Measurements from ENCODE around the gene AATK.

DNA sequence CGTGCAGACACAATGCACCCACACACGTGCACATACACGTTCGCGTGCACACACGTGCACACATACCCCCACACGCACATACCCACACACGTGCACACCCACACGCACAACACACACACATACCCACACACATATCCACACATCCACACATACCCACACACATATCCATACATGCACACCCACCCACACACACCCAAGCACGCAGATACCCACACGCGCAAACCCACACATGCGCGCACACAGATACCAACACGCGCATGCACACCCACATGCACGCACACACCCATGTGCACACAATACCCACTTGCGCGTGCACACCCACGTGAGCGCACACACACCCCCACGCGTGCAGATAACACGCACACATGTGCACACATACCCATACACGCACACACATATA, 27.5 kb downstream of the AATK start:
- TF ChIP-seq, protein P1, sequence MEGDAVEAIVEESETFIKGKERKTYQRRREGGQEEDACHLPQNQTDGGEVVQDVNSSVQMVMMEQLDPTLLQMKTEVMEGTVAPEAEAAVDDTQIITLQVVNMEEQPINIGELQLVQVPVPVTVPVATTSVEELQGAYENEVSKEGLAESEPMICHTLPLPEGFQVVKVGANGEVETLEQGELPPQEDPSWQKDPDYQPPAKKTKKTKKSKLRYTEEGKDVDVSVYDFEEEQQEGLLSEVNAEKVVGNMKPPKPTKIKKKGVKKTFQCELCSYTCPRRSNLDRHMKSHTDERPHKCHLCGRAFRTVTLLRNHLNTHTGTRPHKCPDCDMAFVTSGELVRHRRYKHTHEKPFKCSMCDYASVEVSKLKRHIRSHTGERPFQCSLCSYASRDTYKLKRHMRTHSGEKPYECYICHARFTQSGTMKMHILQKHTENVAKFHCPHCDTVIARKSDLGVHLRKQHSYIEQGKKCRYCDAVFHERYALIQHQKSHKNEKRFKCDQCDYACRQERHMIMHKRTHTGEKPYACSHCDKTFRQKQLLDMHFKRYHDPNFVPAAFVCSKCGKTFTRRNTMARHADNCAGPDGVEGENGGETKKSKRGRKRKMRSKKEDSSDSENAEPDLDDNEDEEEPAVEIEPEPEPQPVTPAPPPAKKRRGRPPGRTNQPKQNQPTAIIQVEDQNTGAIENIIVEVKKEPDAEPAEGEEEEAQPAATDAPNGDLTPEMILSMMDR (IDR thresholded peaks at IDR 0.05) = no peak
- TF ChIP-seq POLR2A (IDR thresholded peaks at IDR 0.05) = no peak
